HepG2 (cell line): ENCODE measurements around the gene SP5. TPM values are rescaled to one million over a fixed set of nuclear protein-coding genes. Genes with fewer than 3 reads are reported as not detected.

Experiments used
- CBFB ChIP-seq: sonication (generic); formaldehyde crosslinking; IDR thresholded peaks from 2 replicates; pipeline ENCODE4 v1.4.0; 2020; ENCODE audit warnings: missing genetic modification reagents
- CSRNP1 ChIP-seq: sonication (generic); formaldehyde crosslinking; IDR thresholded peaks from 2 replicates; pipeline ENCODE4 v1.8.1; 2023; ENCODE audit warnings: mild to moderate bottlenecking, missing genetic modification reagents
- HMG20B ChIP-seq: conservative IDR thresholded peaks from 2 replicates; pipeline ENCODE4 v1.6.1; 2016; ENCODE audit warnings: missing genetic modification reagents, missing compliant biosample characterization
- LCORL ChIP-seq, 2 experiments: fragments of 450-650 bp in 1 of 2; sonication (generic) in 1 of 2; formaldehyde crosslinking in 1 of 2; IDR thresholded peaks; 2 replicates each; pipeline versions ENCODE4 v1.5.0 to v1.6.1; 2017 to 2020; ENCODE audit warnings: antibody characterized with exemption in 1 of 2, missing genetic modification reagents in 1 of 2
- NFYC ChIP-seq: IDR thresholded peaks from 2 replicates; pipeline ENCODE4 v1.6.1; 2016; ENCODE audit warnings: missing genetic modification reagents, missing compliant biosample characterization
- SKI ChIP-seq: fragments of 450-650 bp; IDR thresholded peaks from one replicate; pipeline ENCODE4 v1.6.1; 2018; ENCODE audit warnings: mild to moderate bottlenecking; ENCODE audit not compliant: partially characterized antibody
- SMC3 ChIP-seq: IDR thresholded peaks from 2 replicates; pipeline ENCODE4 v1.6.1; 2011; ENCODE audit warnings: low read length, improper control_type of control experiment
- THAP7 ChIP-seq: sonication (generic); formaldehyde crosslinking; IDR thresholded peaks from 2 replicates; pipeline ENCODE4 v1.8.1; 2023; ENCODE audit warnings: mild to moderate bottlenecking, missing genetic modification reagents
- ZMYM3 ChIP-seq: sonication (generic); formaldehyde crosslinking; IDR thresholded peaks from 2 replicates; pipeline ENCODE4 v1.5.1; 2020; ENCODE audit warnings: mild to moderate bottlenecking, missing genetic modification reagents
- ZNF18 ChIP-seq: sonication (generic); formaldehyde crosslinking; IDR thresholded peaks from 2 replicates; pipeline ENCODE4 v1.8.0; 2022; ENCODE audit warnings: mild to moderate bottlenecking, missing genetic modification reagents; ENCODE audit not compliant: insufficient replicate concordance
- ZNF253 ChIP-seq: sonication (generic); formaldehyde crosslinking; IDR thresholded peaks from 2 replicates; pipeline ENCODE4 v1.8.0; 2022; ENCODE audit warnings: mild to moderate bottlenecking, missing genetic modification reagents, borderline replicate concordance
- ZNF337 ChIP-seq: sonication (generic); formaldehyde crosslinking; IDR thresholded peaks from 2 replicates; pipeline ENCODE4 v1.5.1; 2020; ENCODE audit warnings: missing genetic modification reagents, low read depth, mild to moderate bottlenecking, borderline replicate concordance
- ZNF503 ChIP-seq: sonication (generic); formaldehyde crosslinking; IDR thresholded peaks from 2 replicates; pipeline ENCODE4 v1.4.0; 2020; ENCODE audit warnings: missing genetic modification reagents
- ZNF652 ChIP-seq: IDR thresholded peaks from 2 replicates; pipeline ENCODE4 v1.6.1; 2016; ENCODE audit warnings: low read depth, borderline replicate concordance
- ZNF670 ChIP-seq: sonication (generic); formaldehyde crosslinking; IDR thresholded peaks from 2 replicates; pipeline ENCODE4 v1.8.0; 2022; ENCODE audit warnings: mild to moderate bottlenecking, missing genetic modification reagents, borderline replicate concordance
- ZNF713 ChIP-seq: sonication (generic); formaldehyde crosslinking; IDR thresholded peaks from 2 replicates; pipeline ENCODE4 v1.4.0; 2020; ENCODE audit warnings: mild to moderate bottlenecking, missing genetic modification reagents
- ZNF761 ChIP-seq: sonication (generic); formaldehyde crosslinking; conservative IDR thresholded peaks from 2 replicates; pipeline ENCODE4 v1.4.0; 2020; ENCODE audit warnings: mild to moderate bottlenecking, missing genetic modification reagents
- ZNF770 ChIP-seq: sonication (generic); formaldehyde crosslinking; IDR thresholded peaks from 2 replicates; pipeline ENCODE4 v1.5.0; 2020; ENCODE audit warnings: mild to moderate bottlenecking, missing genetic modification reagents
- ZSCAN29 ChIP-seq: sonication (generic); formaldehyde crosslinking; conservative IDR thresholded peaks from 2 replicates; pipeline ENCODE4 v1.4.0; 2020; ENCODE audit warnings: mild to moderate bottlenecking, missing genetic modification reagents
- polyA plus RNA-seq, 8 experiments: library from polyadenylated mRNA; depleted of rRNA in 3 of 8; stranded (reverse) in 7 of 8; unstranded in 1 of 8; fragments of >200 nt; fragmentation: Illumina TruSeq in 4 of 8; extraction: Trizol in 4 of 8; gene quantifications; 2 replicates each; pipeline versions ENCODE4 v1.2.1 to v1.2.3, GENCODE V29; 2011 to 2016; ENCODE audit warnings: low read depth in 4 of 8, missing spikeins in 1 of 8, mixed read lengths in 1 of 8; ENCODE audit not compliant: insufficient read depth in 1 of 8
- total RNA-seq, 5 experiments: library from RNA; depleted of rRNA; stranded (reverse); fragments of >200 nt; fragmentation: Illumina TruSeq; extraction: Trizol; gene quantifications; 2 replicates each; pipeline ENCODE4 v1.2.3, GENCODE V29; 2016; ENCODE audit warnings: low read depth in 1 of 5

Gene SP5
- total and polyA plus RNA-seq, 2 of the 13 experiments (the other 11 are each of a cell fraction or from before 2014, with no cell fraction given), result 50.8 to 119 TPM

- TF ChIP-seq ZMYM3 (CRISPR knock-in tag) (no peak), NFYC (CRISPR knock-in tag) (no peak), SMC3 (no peak), ZNF670 (CRISPR knock-in tag) (peak; percentile 97), ZNF337 (CRISPR knock-in tag) (no peak), THAP7 (CRISPR knock-in tag) (no peak), ZNF253 (CRISPR knock-in tag) (0 out of 2 replicates have a peak, but pooled peaks have one; percentile 28), ZNF770 (CRISPR knock-in tag) (no peak; the same call in 1 of the 2 replicates), ZNF18 (CRISPR knock-in tag) (peak; percentile 20), SKI (no peak), ZNF503 (CRISPR knock-in tag) (no peak), ZNF713 (CRISPR knock-in tag) (no peak), CBFB (no peak; the same call in 1 of the 2 replicates), ZNF652 (no peak), ZSCAN29 (CRISPR knock-in tag) (no peak), LCORL (IDR thresholded peaks at IDR 0.05) (no peak), LCORL (CRISPR knock-in tag; IDR thresholded peaks at IDR 0.05) (peak; percentile 14), HMG20B (CRISPR knock-in tag) (no peak), ZNF761 (CRISPR knock-in tag) (no peak), CSRNP1 (CRISPR knock-in tag) (0 out of 2 replicates have a peak, but pooled peaks have one; percentile 9)
These were observed 1.4 kb upstream of the SP5 start (continued) for GRCh38 chr2:170713543-170714380.
